HEK293 (cell line): Measurements from ENCODE around the gene CCDC138.

Experiments used
- CTCF ChIA-PET: fragments of 350-600 bp; formaldehyde crosslinking; extraction: SDS; loops from one replicate; lab custom pipeline; 2021; ENCODE audit warnings: antibody characterized with exemption; lab: Yijun Ruan, JAX
- POLR2A ChIA-PET: fragments of 300-600 bp; formaldehyde crosslinking; extraction: SDS; loops from one replicate; lab custom pipeline; 2020; ENCODE audit warnings: antibody characterized with exemption, inconsistent platforms; lab: Yijun Ruan, JAX
- H3K27ac ChIP-seq: fragments of 200-500 bp; sonication (Bioruptor generic); 2 replicates; pipeline ENCODE4 v1.5.1; 2014; ENCODE audit warnings: low read depth, low read length, control low read depth, inconsistent platforms; ENCODE audit errors: extremely low read depth
- H3K36me3 ChIP-seq, 2 experiments: fragments of 200-500 bp in 1 of 2; sonication (Bioruptor generic) in 1 of 2; 1 replicate in 1 of 2; 2 replicates in 1 of 2; pipeline ENCODE4 v1.5.1; 2014 to 2017; ENCODE audit warnings: inconsistent platforms in 2 of 2, low read length in 2 of 2; ENCODE audit not compliant: control insufficient read depth in 2 of 2, insufficient read depth in 1 of 2
- H3K4me1 ChIP-seq: fragments of 200-500 bp; sonication (Bioruptor generic); 2 replicates; pipeline ENCODE4 v1.5.1; 2014; ENCODE audit warnings: mild to moderate bottlenecking, low read length, inconsistent platforms; ENCODE audit not compliant: control insufficient read depth, insufficient read depth
- H3K4me3 ChIP-seq: 2 replicates; pipeline ENCODE4 v1.5.1; 2011; ENCODE audit warnings: low read depth, mild to moderate bottlenecking, control low read depth, low read length, moderate library complexity
- H3K9me3 ChIP-seq: fragments of 200-500 bp; sonication (Bioruptor generic); 2 replicates; pipeline ENCODE4 v1.5.1; 2014; ENCODE audit warnings: low read depth, low read length, inconsistent platforms; ENCODE audit not compliant: control insufficient read depth, insufficient read depth
- GLIS1 ChIP-seq: fragments of 450-650 bp; formaldehyde crosslinking; IDR thresholded peaks from 2 replicates; pipeline ENCODE4 v1.5.1; 2016; ENCODE audit warnings: missing biosample characterization, missing genetic modification characterization
- HOXA7 ChIP-seq: sonication (generic); formaldehyde crosslinking; IDR thresholded peaks from 2 replicates; pipeline ENCODE4 v1.8.1; 2022; ENCODE audit warnings: missing genetic modification reagents, borderline replicate concordance
- KLF17 ChIP-seq: fragments of 450-650 bp; formaldehyde crosslinking; IDR thresholded peaks from 2 replicates; pipeline ENCODE4 v1.5.1; 2016; ENCODE audit warnings: missing biosample characterization, missing genetic modification characterization
- MYNN ChIP-seq: fragments of 450-650 bp; formaldehyde crosslinking; IDR thresholded peaks from 2 replicates; pipeline ENCODE4 v1.5.1; 2016; ENCODE audit warnings: missing biosample characterization, missing genetic modification characterization, borderline replicate concordance
- PBX3 ChIP-seq: sonication (generic); formaldehyde crosslinking; IDR thresholded peaks from 2 replicates; pipeline ENCODE4 v1.8.1; 2022; ENCODE audit warnings: mild to moderate bottlenecking, moderate library complexity, missing genetic modification reagents
- REPIN1 ChIP-seq: fragments of 450-650 bp; formaldehyde crosslinking; IDR thresholded peaks from 2 replicates; pipeline ENCODE4 v1.5.1; 2017; ENCODE audit warnings: missing biosample characterization, missing genetic modification characterization, low read depth
- SCRT2 ChIP-seq: fragments of 450-650 bp; formaldehyde crosslinking; IDR thresholded peaks from 2 replicates; pipeline ENCODE4 v1.5.1; 2016; ENCODE audit warnings: missing biosample characterization, missing genetic modification characterization
- WT1 ChIP-seq: fragments of 450-650 bp; formaldehyde crosslinking; IDR thresholded peaks from 2 replicates; pipeline ENCODE4 v1.5.1; 2016; ENCODE audit warnings: missing biosample characterization, missing genetic modification characterization
- ZBTB11 ChIP-seq: fragments of 450-650 bp; formaldehyde crosslinking; conservative IDR thresholded peaks from 2 replicates; pipeline ENCODE4 v1.5.1; 2016; ENCODE audit warnings: low read depth, missing biosample characterization, missing genetic modification characterization
- ZNF10 ChIP-seq: fragments of 450-650 bp; formaldehyde crosslinking; IDR thresholded peaks from 2 replicates; pipeline ENCODE4 v1.5.1; 2017; ENCODE audit warnings: missing biosample characterization, missing genetic modification characterization
- ZNF19 ChIP-seq: fragments of 450-650 bp; formaldehyde crosslinking; IDR thresholded peaks from 2 replicates; pipeline ENCODE4; 2016; ENCODE audit warnings: missing biosample characterization, missing genetic modification characterization, low read depth
- ZNF292 ChIP-seq: fragments of 450-650 bp; formaldehyde crosslinking; IDR thresholded peaks from 2 replicates; pipeline ENCODE4 v1.5.1; 2016; ENCODE audit warnings: low read depth, missing biosample characterization, missing genetic modification characterization, borderline replicate concordance
- ZNF398 ChIP-seq: fragments of 450-650 bp; formaldehyde crosslinking; IDR thresholded peaks from 2 replicates; pipeline ENCODE4 v1.5.1; 2017; ENCODE audit warnings: missing biosample characterization, missing genetic modification characterization
- ZNF529 ChIP-seq: fragments of 450-650 bp; formaldehyde crosslinking; IDR thresholded peaks from 2 replicates; pipeline ENCODE4 v1.5.1; 2017; ENCODE audit warnings: missing genetic modification characterization, missing biosample characterization; ENCODE audit not compliant: insufficient replicate concordance
- ZNF530 ChIP-seq: fragments of 450-650 bp; formaldehyde crosslinking; IDR thresholded peaks from 2 replicates; pipeline ENCODE4 v1.5.1; 2016; ENCODE audit warnings: low read depth, missing biosample characterization, missing genetic modification characterization
- ZNF548 ChIP-seq: fragments of 450-650 bp; formaldehyde crosslinking; IDR thresholded peaks from 2 replicates; pipeline ENCODE4 v1.5.1; 2016; ENCODE audit warnings: missing biosample characterization, missing genetic modification characterization
- ZNF561 ChIP-seq: fragments of 450-650 bp; IDR thresholded peaks from 2 replicates; pipeline ENCODE4 v1.5.1; 2018; ENCODE audit warnings: missing biosample characterization, missing genetic modification characterization, borderline replicate concordance
- ZNF596 ChIP-seq: fragments of 450-650 bp; IDR thresholded peaks from 2 replicates; pipeline ENCODE4 v1.5.0; 2018; ENCODE audit warnings: missing biosample characterization, mild to moderate bottlenecking, missing genetic modification characterization, moderate library complexity
- ZNF610 ChIP-seq: fragments of 450-650 bp; formaldehyde crosslinking; IDR thresholded peaks from 2 replicates; pipeline ENCODE4 v1.5.1; 2016; ENCODE audit warnings: missing biosample characterization, missing genetic modification characterization, borderline replicate concordance
- ZNF624 ChIP-seq: fragments of 450-650 bp; formaldehyde crosslinking; IDR thresholded peaks from 2 replicates; pipeline ENCODE4 v1.5.1; 2017; ENCODE audit warnings: missing biosample characterization, missing genetic modification characterization
- ZNF692 ChIP-seq: fragments of 450-650 bp; formaldehyde crosslinking; IDR thresholded peaks from 2 replicates; pipeline ENCODE4 v1.5.1; 2016; ENCODE audit warnings: missing biosample characterization, missing genetic modification characterization
- ZNF701 ChIP-seq: fragments of 450-650 bp; formaldehyde crosslinking; IDR thresholded peaks from 2 replicates; pipeline ENCODE4 v1.5.1; 2016; ENCODE audit warnings: missing biosample characterization, missing genetic modification characterization
- ZNF776 ChIP-seq: fragments of 450-650 bp; formaldehyde crosslinking; IDR thresholded peaks from 2 replicates; pipeline ENCODE4 v1.5.0; 2017; ENCODE audit warnings: missing biosample characterization, missing genetic modification characterization, borderline replicate concordance
- ZNF777 ChIP-seq: fragments of 450-650 bp; formaldehyde crosslinking; IDR thresholded peaks from 2 replicates; pipeline ENCODE4 v1.5.1; 2017; ENCODE audit warnings: missing biosample characterization, missing genetic modification characterization, borderline replicate concordance
- ZNF791 ChIP-seq: fragments of 450-650 bp; formaldehyde crosslinking; IDR thresholded peaks from 2 replicates; pipeline ENCODE4 v1.5.1; 2016; ENCODE audit warnings: missing biosample characterization, missing genetic modification characterization
- ZNF792 ChIP-seq: fragments of 450-650 bp; formaldehyde crosslinking; IDR thresholded peaks from 2 replicates; pipeline ENCODE4 v1.5.1; 2016; ENCODE audit warnings: missing biosample characterization, missing genetic modification characterization
- ZXDB ChIP-seq: fragments of 450-650 bp; formaldehyde crosslinking; IDR thresholded peaks from 2 replicates; pipeline ENCODE4 v1.5.1; 2016; ENCODE audit warnings: missing biosample characterization, missing genetic modification characterization

CCDC138 gene

GRCh38 chr2:108905176-108905575 is 118.6 kb downstream of the CCDC138 start:
- TF ChIP-seq ZNF398 (tag by site-specific recombination) (no peak), ZNF292 (tag by site-specific recombination) (no peak), ZNF791 (tag by site-specific recombination) (no peak), ZNF610 (no peak), ZNF10 (tag by site-specific recombination) (no peak), HOXA7 (CRISPR knock-in tag) (no peak), ZXDB (no peak), KLF17 (tag by site-specific recombination) (no peak), ZNF792 (no peak), ZNF529 (tag by site-specific recombination) (no peak), ZNF624 (tag by site-specific recombination) (no peak), ZNF19 (tag by site-specific recombination) (no peak), ZNF776 (tag by site-specific recombination) (no peak), ZNF777 (tag by site-specific recombination) (no peak), ZBTB11 (tag by site-specific recombination) (no peak), WT1 (tag by site-specific recombination) (no peak), REPIN1 (tag by site-specific recombination) (no peak), ZNF701 (tag by site-specific recombination) (no peak), GLIS1 (tag by site-specific recombination) (no peak)
- POLR2A ChIA-PET = no interaction called here
- H3K27ac ChIP-seq = no peak overlapping the region
- H3K9me3 ChIP-seq = no peaks in the 10 kb centered on the region
- no peaks in the 10 kb centered on the region for H3K4me1 ChIP-seq
- no peak overlapping the region for H3K4me3 ChIP-seq
- no peaks in the 10 kb centered on the region for H3K36me3 ChIP-seq
- CTCF ChIA-PET = interaction anchor here (1.2 kb wide), 1 partner anchor 23 kb away, joined by 3 read pairs; no protein-coding TSS in a partner anchor

GRCh38 chr2:108905906-108906305 is 119.3 kb downstream of the CCDC138 start:
- Histone ChIP-seq H3K36me3 (no peaks in the 10 kb centered on the region), H3K4me3 (no peak overlapping the region), H3K4me1 (no peaks in the 10 kb centered on the region), H3K9me3 (no peaks in the 10 kb centered on the region), H3K27ac (no peak overlapping the region)
- ChIA-PET POLR2A (no interaction called here), CTCF (interaction anchor here (1.2 kb wide), 1 partner anchor 23 kb away, joined by 3 read pairs; no protein-coding TSS in a partner anchor)
- TF ChIP-seq ZNF561 (tag by site-specific recombination) (no peak), ZNF692 (no peak), MYNN (no peak), ZNF530 (tag by site-specific recombination) (no peak), ZNF596 (tag by site-specific recombination) (no peak), ZNF292 (tag by site-specific recombination) (no peak), SCRT2 (tag by site-specific recombination) (no peak), ZNF548 (no peak), PBX3 (CRISPR knock-in tag) (no peak)
